Brain pericyte (primary cell): Measurements from ENCODE around the gene IGFL1.
"Not testable (repeated sequence)": the region's sequence is repeated elsewhere in the genome, so short reads cannot be mapped to it uniquely, and the experiment has no call there.

Source experiments
- DNase-seq: peaks from one replicate; pipeline ENCODE4 v3.0.0-alpha.2; 2012; ENCODE audit warnings: low read depth, low spot score

The IGFL1 gene

GRCh38 chr19:46229442-46229841 is at the start of gene IGFL1:
TSS of gene IGFL1 (plus strand) at chr19:46229742. CDS start at chr19:46229775, 33 bp downstream.
- no peak for DNase-seq

- DNase-seq = no peak
Measured at GRCh38 chr19:46180701-46181387, 48.7 kb upstream of the IGFL1 start.

GRCh38 chr19:46181388-46181779 is 48.2 kb upstream of the IGFL1 start:
- no peak for DNase-seq

GRCh38 chr19:46182476-46182875 is 47.1 kb upstream of the IGFL1 start:
- no peak for DNase-seq

- DNase-seq = not testable (repeated sequence)
Measured at GRCh38 chr19:46184775-46185710, 44.5 kb upstream of the IGFL1 start.

GRCh38 chr19:46186101-46186716 is 43.3 kb upstream of the IGFL1 start:
- no peak for DNase-seq

GRCh38 chr19:46186717-46187101 is 42.8 kb upstream of the IGFL1 start:
- no peak for DNase-seq

- no peak for DNase-seq
Measured at GRCh38 chr19:46189971-46190888, 39.3 kb upstream of the IGFL1 start.

- no peak for DNase-seq
Measured at GRCh38 chr19:46191356-46191755, 38.2 kb upstream of the IGFL1 start.

GRCh38 chr19:46191972-46192371 is 37.6 kb upstream of the IGFL1 start:
- no peak for DNase-seq

GRCh38 chr19:46192626-46192991 is 36.9 kb upstream of the IGFL1 start:
- DNase-seq = not testable (repeated sequence)

GRCh38 chr19:46192992-46193650 is 36.4 kb upstream of the IGFL1 start:
- no peak for DNase-seq

GRCh38 chr19:46193678-46194077 is 35.9 kb upstream of the IGFL1 start:
- no peak for DNase-seq

GRCh38 chr19:46195104-46195503 is 34.4 kb upstream of the IGFL1 start:
- DNase-seq = no peak

- DNase-seq = not testable (repeated sequence)
Measured at GRCh38 chr19:46195919-46196318, 33.6 kb upstream of the IGFL1 start.

GRCh38 chr19:46196410-46197124 is 33.0 kb upstream of the IGFL1 start:
- DNase-seq = no peak

- DNase-seq = no peak
Measured at GRCh38 chr19:46197314-46198070, 32.0 kb upstream of the IGFL1 start.

GRCh38 chr19:46198756-46199155 is 30.8 kb upstream of the IGFL1 start:
- no peak for DNase-seq
